ENCODE results near the gene FASN. TPM values are rescaled to one million over a fixed set of nuclear protein-coding genes. Genes with fewer than 3 reads are reported as not detected.

The FASN gene
- total and polyA plus RNA-seq, 2 donors (not counting 1 experiment from before 2014, with no cell fraction given): 19.4 to 35.6 TPM

- Histone ChIP-seq H3K4me2 (replicated peaks; ENCODE audit: low read depth, low read length, poor library complexity, severe bottlenecking) (no peak overlapping the region), H4K20me1 (ENCODE audit: control insufficient read depth, insufficient read depth, low read length, poor library complexity, severe bottlenecking) (no peaks in the 10 kb centered on the region), H3K27me3 (replicated peaks in 1 of 4; ENCODE audit: control extremely low read depth in 1 of 4, control insufficient read depth in 3 of 4, insufficient read depth in 4 of 4, low read length in 3 of 4) (no peaks in the 10 kb centered on the region), H3K79me2 (ENCODE audit: control insufficient read depth, insufficient read depth, low read length) (no peaks in the 10 kb centered on the region), H2AFZ (ENCODE audit: insufficient read depth, low read depth, low read length, poor library complexity, severe bottlenecking) (no peak overlapping the region), H3K4me3 (ENCODE audit: control extremely low read depth in 1 of 5, extremely low read depth in 1 of 5, insufficient read depth in 1 of 5, low read depth in 2 of 5, low read length in 4 of 5) (no peak overlapping the region), H3K27ac (ENCODE audit: low read length in 2 of 2) (no peak overlapping the region), H3K9me3 (ENCODE audit: control extremely low read depth in 1 of 3, control insufficient read depth in 2 of 3, insufficient read depth in 1 of 3, low read length in 2 of 3) (no peaks in the 10 kb centered on the region), H3K4me1 (ENCODE audit: control insufficient read depth in 2 of 2, insufficient read depth in 2 of 2, low read length in 2 of 2) (no peaks in the 10 kb centered on the region), H3K36me3 (replicated peaks in 1 of 2; ENCODE audit: control extremely low read depth in 1 of 2, control insufficient read depth in 1 of 2, extremely low read depth in 1 of 2, insufficient read depth in 2 of 2, low read length in 1 of 2) (no peaks in the 10 kb centered on the region), H3K9ac (ENCODE audit: low read length) (no peak overlapping the region)
- no peak overlapping the region for H3K27ac Mint-ChIP-seq
- ChIA-PET POLR2A (no interaction called here), CTCF (no interaction called here)
- no peak for TF ChIP-seq EZH2 (IDR thresholded peaks at IDR 0.05; ENCODE audit: borderline replicate concordance, insufficient read depth, low read depth, low read length, poor library complexity, severe bottlenecking)
- no peak for TF ChIP-seq CTCF (IDR thresholded peaks at IDR 0.05)
- H3K9me3 Mint-ChIP-seq (ENCODE audit: insufficient read depth): no peaks in the 10 kb centered on the region
- H3K4me1 Mint-ChIP-seq: no peaks in the 10 kb centered on the region
- intact Hi-C loops (cut with micrococcal nuclease): no loop called here
- no CpG with 5 or more reads among the region's 6 CpGs for whole genome bisulfite sequencing (ENCODE audit: insufficient coverage)
- H3K4me3 Mint-ChIP-seq: no peak overlapping the region
- ATAC-seq (ENCODE audit: low read depth) (no peak), DNase-seq (no peak)
- H3K27me3 Mint-ChIP-seq: no peaks in the 10 kb centered on the region
Observed at GRCh38 chr17:82072827-82073226, 25.2 kb downstream of the FASN start.

- Mint-ChIP-seq H3K27ac (no peak overlapping the region), H3K4me3 (no peak overlapping the region), H3K27me3 (no peaks in the 10 kb centered on the region), H3K9me3 (ENCODE audit: insufficient read depth) (no peaks in the 10 kb centered on the region), H3K4me1 (peaks cover 7% of the 10 kb centered on the region)
- Histone ChIP-seq H3K36me3 (replicated peaks in 1 of 2; ENCODE audit: control extremely low read depth in 1 of 2, control insufficient read depth in 1 of 2, extremely low read depth in 1 of 2, insufficient read depth in 2 of 2, low read length in 1 of 2) (no peaks in the 10 kb centered on the region), H3K4me1 (ENCODE audit: control insufficient read depth in 2 of 2, insufficient read depth in 2 of 2, low read length in 2 of 2) (peaks cover 8 to 9% of the 10 kb centered on the region in 2 donors), H3K4me2 (replicated peaks; ENCODE audit: low read depth, low read length, poor library complexity, severe bottlenecking) (no peak overlapping the region), H4K20me1 (ENCODE audit: control insufficient read depth, insufficient read depth, low read length, poor library complexity, severe bottlenecking) (no peaks in the 10 kb centered on the region), H3K4me3 (ENCODE audit: control extremely low read depth in 1 of 5, extremely low read depth in 1 of 5, insufficient read depth in 1 of 5, low read depth in 2 of 5, low read length in 4 of 5) (no peak overlapping the region), H3K9me3 (ENCODE audit: control extremely low read depth in 1 of 3, control insufficient read depth in 2 of 3, insufficient read depth in 1 of 3, low read length in 2 of 3) (no peaks in the 10 kb centered on the region), H2AFZ (ENCODE audit: insufficient read depth, low read depth, low read length, poor library complexity, severe bottlenecking) (no peak overlapping the region), H3K9ac (ENCODE audit: low read length) (no peak overlapping the region), H3K79me2 (ENCODE audit: control insufficient read depth, insufficient read depth, low read length) (peaks cover 12% of the 10 kb centered on the region), H3K27ac (ENCODE audit: low read length in 2 of 2) (no peak overlapping the region), H3K27me3 (replicated peaks in 1 of 4; ENCODE audit: control extremely low read depth in 1 of 4, control insufficient read depth in 3 of 4, insufficient read depth in 4 of 4, low read length in 3 of 4) (no peaks in the 10 kb centered on the region)
- TF ChIP-seq CTCF (IDR thresholded peaks at IDR 0.05) (no peak), EZH2 (IDR thresholded peaks at IDR 0.05; ENCODE audit: borderline replicate concordance, insufficient read depth, low read depth, low read length, poor library complexity, severe bottlenecking) (no peak)
- intact Hi-C loops (cut with micrococcal nuclease): no loop called here
- ChIA-PET CTCF (no interaction called here), POLR2A (interaction anchor here (0.6 kb wide), 1 partner anchor 403 kb away, joined by 7 read pairs; no protein-coding TSS in a partner anchor)
- no peak for ATAC-seq (ENCODE audit: low read depth)
- DNase-seq: no peak
Observed at GRCh38 chr17:82070611-82071010, 27.4 kb downstream of the FASN start.

Measured in B cell (primary cell).